SK-N-SH (cell line): ENCODE results near the gene SNX8. TPM values are rescaled to one million over a fixed set of nuclear protein-coding genes. Genes with fewer than 3 reads are reported as not detected.

Source experiments
- CTCF ChIA-PET: fragments of 300-600, 350-600 bp; formaldehyde crosslinking; extraction: SDS; loops from one replicate; lab custom pipeline; 2021; lab: Yijun Ruan, JAX
- POLR2A ChIA-PET: fragments of 350-600 bp; sonication (Branson Sonifier 250); formaldehyde crosslinking; extraction: SDS; loops from one replicate; lab custom pipeline; 2020; ENCODE audit warnings: antibody characterized with exemption, inconsistent platforms; lab: Yijun Ruan, JAX
- DNase-seq: peaks from one replicate; pipeline ENCODE4 v3.0.0; 2012
- H2AFZ ChIP-seq: fragments of 200-600 bp; sonication (generic); 2 replicates; pipeline ENCODE4 v1.8.1; 2016; ENCODE audit warnings: antibody characterized with exemption, mild to moderate bottlenecking, low read depth
- H3F3A ChIP-seq: fragments of 200-600 bp; sonication (generic); replicated peaks from 2 replicates; pipeline ENCODE3; 2016; ENCODE audit warnings: antibody characterized with exemption, mild to moderate bottlenecking; ENCODE audit not compliant: insufficient read depth
- H3K27ac ChIP-seq, 2 experiments: fragments of 200-500 bp in 1 of 2; fragments of 200-600 bp in 1 of 2; sonication (Bioruptor generic) in 1 of 2; sonication (generic), shearing (Covaris generic) in 1 of 2; 2 replicates each; pipeline versions ENCODE4 v1.5.1 to v1.6.1; 2014 to 2016; ENCODE audit warnings: low read depth in 2 of 2, inconsistent platforms in 1 of 2, low read length in 1 of 2, mild to moderate bottlenecking in 1 of 2, mixed read lengths in 1 of 2
- H3K27me3 ChIP-seq: fragments of 200-600 bp; sonication (generic), shearing (Covaris generic); 2 replicates; pipeline ENCODE4 v1.6.1; 2016; ENCODE audit warnings: mixed run types; ENCODE audit not compliant: insufficient read depth
- H3K36me3 ChIP-seq, 2 experiments: fragments of 200-500 bp in 1 of 2; fragments of 200-600 bp in 1 of 2; sonication (Bioruptor generic) in 1 of 2; sonication (generic) in 1 of 2; replicated peaks in 1 of 2; 2 replicates each; pipeline versions ENCODE3 to v1.5.1; 2014 to 2016; ENCODE audit warnings: low read length in 1 of 2, mild to moderate bottlenecking in 1 of 2; ENCODE audit not compliant: insufficient read depth in 2 of 2, control insufficient read depth in 1 of 2
- H3K4me1 ChIP-seq, 2 experiments: fragments of 200-500 bp in 1 of 2; fragments of 200-600 bp in 1 of 2; sonication (Bioruptor generic) in 1 of 2; sonication (generic), shearing (Covaris generic) in 1 of 2; 2 replicates each; pipeline versions ENCODE4 v1.5.1 to v1.6.1; 2014 to 2016; ENCODE audit warnings: low read depth in 1 of 2, low read length in 1 of 2, mixed run types in 1 of 2; ENCODE audit not compliant: insufficient read depth in 2 of 2, control insufficient read depth in 1 of 2
- H3K4me2 ChIP-seq: fragments of 200-600 bp; sonication (generic), shearing (Covaris generic); 2 replicates; pipeline ENCODE4 v1.6.1; 2017; ENCODE audit warnings: mixed run types
- H3K4me3 ChIP-seq, 2 experiments: fragments of 200-500 bp in 1 of 2; fragments of 200-600 bp in 1 of 2; sonication (Bioruptor generic) in 1 of 2; sonication (generic), shearing (Covaris generic) in 1 of 2; 2 replicates each; pipeline versions ENCODE4 v1.5.1 to v1.8.1; 2014 to 2016; ENCODE audit warnings: low read depth in 2 of 2, inconsistent platforms in 1 of 2, low read length in 1 of 2, mild to moderate bottlenecking in 1 of 2, mixed read lengths in 1 of 2, moderate library complexity in 1 of 2
- H3K79me2 ChIP-seq: fragments of 200-600 bp; sonication (generic); 2 replicates; pipeline ENCODE4 v1.8.1; 2017; ENCODE audit warnings: mild to moderate bottlenecking; ENCODE audit not compliant: insufficient read depth
- H3K9ac ChIP-seq: fragments of 200-600 bp; sonication (generic); 2 replicates; pipeline ENCODE4 v1.6.1; 2017; ENCODE audit warnings: mixed run types
- H3K9me2 ChIP-seq: fragments of 200-600 bp; sonication (generic); 2 replicates; pipeline ENCODE4 v1.6.1; 2017; ENCODE audit warnings: mixed run types
- H3K9me3 ChIP-seq: fragments of 200-600 bp; sonication (generic); 2 replicates; pipeline ENCODE4 v1.6.1; 2017; ENCODE audit warnings: mixed run types, mild to moderate bottlenecking, moderate library complexity
- H4K20me1 ChIP-seq: fragments of 200-600 bp; sonication (generic); 2 replicates; pipeline ENCODE4 v1.6.1; 2017; ENCODE audit warnings: mild to moderate bottlenecking, mixed run types; ENCODE audit not compliant: insufficient read depth
- EP300 ChIP-seq, 2 experiments: IDR thresholded peaks; 2 replicates each; pipeline versions ENCODE4 v1.4.0 to v1.6.1; 2012; ENCODE audit warnings: borderline replicate concordance in 1 of 2, low read depth in 1 of 2, low read length in 1 of 2
- FOXJ3 ChIP-seq: sonication (generic); formaldehyde crosslinking; IDR thresholded peaks from 2 replicates; pipeline ENCODE4 v1.5.1; 2020; ENCODE audit warnings: mild to moderate bottlenecking, missing genetic modification reagents
- GABPA ChIP-seq: IDR thresholded peaks from 2 replicates; pipeline ENCODE4 v1.4.0; 2012; ENCODE audit warnings: low read depth, mild to moderate bottlenecking
- GATA2 ChIP-seq: sonication (generic); formaldehyde crosslinking; IDR thresholded peaks from 2 replicates; pipeline ENCODE4 v1.5.0; 2020; ENCODE audit warnings: mild to moderate bottlenecking, missing genetic modification reagents
- JUND ChIP-seq: IDR thresholded peaks from 2 replicates; pipeline ENCODE4 v1.4.0; 2012
- MEF2A ChIP-seq: IDR thresholded peaks from 2 replicates; pipeline ENCODE4 v1.4.0; 2012; ENCODE audit warnings: low read depth, borderline replicate concordance
- NFIC ChIP-seq: IDR thresholded peaks from 2 replicates; pipeline ENCODE4 v1.4.0; 2012; ENCODE audit warnings: borderline replicate concordance
- PBX3 ChIP-seq: IDR thresholded peaks from 2 replicates; pipeline ENCODE4; 2012
- POLR2AphosphoS5 ChIP-seq: IDR thresholded peaks from 2 replicates; pipeline ENCODE4 v1.6.1; 2012; ENCODE audit warnings: low read depth, low read length
- RXRA ChIP-seq: IDR thresholded peaks from 2 replicates; pipeline ENCODE4 v1.4.0; 2012; ENCODE audit warnings: low read depth, mild to moderate bottlenecking, borderline replicate concordance
- TAF1 ChIP-seq: IDR thresholded peaks from 2 replicates; pipeline ENCODE4 v1.6.1; 2012; ENCODE audit warnings: low read depth, mild to moderate bottlenecking, low read length, moderate library complexity, borderline replicate concordance
- TCF12 ChIP-seq: IDR thresholded peaks from 2 replicates; pipeline ENCODE4 v1.4.0; 2012
- TEAD4 ChIP-seq: IDR thresholded peaks from 2 replicates; pipeline ENCODE4 v1.4.0; 2012; ENCODE audit warnings: mild to moderate bottlenecking, borderline replicate concordance; ENCODE audit not compliant: insufficient read depth
- USF2 ChIP-seq: fragments of 150-350 bp; IDR thresholded peaks from 2 replicates; pipeline ENCODE4 v1.6.1; 2017; ENCODE audit warnings: antibody characterized with exemption, low read length, low read depth, borderline replicate concordance
- WGBS: methylation state at CpG from one replicate; pipeline ENCODE4 v1.1.6; 2017; ENCODE audit warnings: low lambda C conversion rate; 5-methylcytosine and 5-hydroxymethylcytosine counted together
- polyA plus RNA-seq, 3 experiments: library from polyadenylated mRNA; depleted of rRNA; stranded (reverse); fragments of >200 nt; gene quantifications; 2 replicates each; pipeline ENCODE4 v1.2.3, GENCODE V29; 2012
- TF ChIP-seq, protein P1 (sequence below): fragments of 200-600 bp; sonication (generic); IDR thresholded peaks from 2 replicates; pipeline ENCODE4 v1.6.1; 2017; ENCODE audit warnings: antibody characterized with exemption, mild to moderate bottlenecking, moderate library complexity
- TF ChIP-seq, protein P2 (sequence below): IDR thresholded peaks from 2 replicates; pipeline ENCODE4 v1.6.1; 2012; ENCODE audit warnings: mild to moderate bottlenecking, low read depth, low read length, moderate library complexity

SNX8 gene
- polyA plus RNA-seq, 1 of the 3 experiments (the other 2 are of a cell fraction): 20.6 TPM

DNA sequence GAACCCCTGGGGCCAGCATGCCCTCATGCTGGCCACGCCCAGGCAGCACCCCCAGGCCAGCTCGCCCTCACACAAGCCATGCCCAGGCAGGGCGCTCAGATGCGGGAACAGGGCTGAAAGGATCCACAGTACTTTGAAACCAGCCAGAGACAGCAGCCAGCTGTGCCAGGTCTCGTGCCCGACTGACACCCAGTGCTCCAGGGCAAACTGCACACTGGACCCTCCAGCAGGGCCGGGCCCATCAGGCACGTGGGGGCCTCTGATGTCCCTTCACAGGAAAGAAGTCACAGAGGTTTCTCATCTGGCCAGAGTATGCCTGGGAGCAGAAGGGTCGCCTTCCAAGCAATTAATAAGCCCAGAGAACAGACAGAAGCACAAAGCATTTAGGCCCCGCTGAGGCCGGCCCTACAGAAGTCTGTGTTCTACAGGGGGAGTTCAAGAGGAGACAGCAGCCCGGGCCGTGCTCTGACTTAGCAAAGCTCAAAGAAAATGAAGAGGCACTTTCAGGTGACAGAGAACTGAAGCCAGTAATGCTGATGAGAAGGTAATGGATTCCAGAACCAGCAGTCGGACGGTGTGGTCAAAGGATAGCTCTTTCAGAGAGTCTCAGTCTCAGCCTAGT, 102.9 kb downstream of the SNX8 start:
- H3K9me2 ChIP-seq: no peaks in the 10 kb centered on the region
- CTCF ChIA-PET: interaction anchor here (1.1 to 2.5 kb wide), 4 partner anchors 8 to 548 kb away, joined by 3 to 17 read pairs (median 4); no protein-coding TSS in a partner anchor
- no peak overlapping the region for H3K9ac ChIP-seq
- no peak for TF ChIP-seq TCF12
- TF ChIP-seq JUND: no peak
- TF ChIP-seq RXRA: no peak
- TF ChIP-seq USF2: no peak
- TF ChIP-seq GABPA: no peak
- no peak for TF ChIP-seq TEAD4
- no peak for TF ChIP-seq GATA2 (CRISPR knock-in tag)
- TF ChIP-seq, protein P1, sequence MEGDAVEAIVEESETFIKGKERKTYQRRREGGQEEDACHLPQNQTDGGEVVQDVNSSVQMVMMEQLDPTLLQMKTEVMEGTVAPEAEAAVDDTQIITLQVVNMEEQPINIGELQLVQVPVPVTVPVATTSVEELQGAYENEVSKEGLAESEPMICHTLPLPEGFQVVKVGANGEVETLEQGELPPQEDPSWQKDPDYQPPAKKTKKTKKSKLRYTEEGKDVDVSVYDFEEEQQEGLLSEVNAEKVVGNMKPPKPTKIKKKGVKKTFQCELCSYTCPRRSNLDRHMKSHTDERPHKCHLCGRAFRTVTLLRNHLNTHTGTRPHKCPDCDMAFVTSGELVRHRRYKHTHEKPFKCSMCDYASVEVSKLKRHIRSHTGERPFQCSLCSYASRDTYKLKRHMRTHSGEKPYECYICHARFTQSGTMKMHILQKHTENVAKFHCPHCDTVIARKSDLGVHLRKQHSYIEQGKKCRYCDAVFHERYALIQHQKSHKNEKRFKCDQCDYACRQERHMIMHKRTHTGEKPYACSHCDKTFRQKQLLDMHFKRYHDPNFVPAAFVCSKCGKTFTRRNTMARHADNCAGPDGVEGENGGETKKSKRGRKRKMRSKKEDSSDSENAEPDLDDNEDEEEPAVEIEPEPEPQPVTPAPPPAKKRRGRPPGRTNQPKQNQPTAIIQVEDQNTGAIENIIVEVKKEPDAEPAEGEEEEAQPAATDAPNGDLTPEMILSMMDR: no peak
- TF ChIP-seq MEF2A: no peak
- no peak for TF ChIP-seq TAF1
- TF ChIP-seq, protein P2, sequence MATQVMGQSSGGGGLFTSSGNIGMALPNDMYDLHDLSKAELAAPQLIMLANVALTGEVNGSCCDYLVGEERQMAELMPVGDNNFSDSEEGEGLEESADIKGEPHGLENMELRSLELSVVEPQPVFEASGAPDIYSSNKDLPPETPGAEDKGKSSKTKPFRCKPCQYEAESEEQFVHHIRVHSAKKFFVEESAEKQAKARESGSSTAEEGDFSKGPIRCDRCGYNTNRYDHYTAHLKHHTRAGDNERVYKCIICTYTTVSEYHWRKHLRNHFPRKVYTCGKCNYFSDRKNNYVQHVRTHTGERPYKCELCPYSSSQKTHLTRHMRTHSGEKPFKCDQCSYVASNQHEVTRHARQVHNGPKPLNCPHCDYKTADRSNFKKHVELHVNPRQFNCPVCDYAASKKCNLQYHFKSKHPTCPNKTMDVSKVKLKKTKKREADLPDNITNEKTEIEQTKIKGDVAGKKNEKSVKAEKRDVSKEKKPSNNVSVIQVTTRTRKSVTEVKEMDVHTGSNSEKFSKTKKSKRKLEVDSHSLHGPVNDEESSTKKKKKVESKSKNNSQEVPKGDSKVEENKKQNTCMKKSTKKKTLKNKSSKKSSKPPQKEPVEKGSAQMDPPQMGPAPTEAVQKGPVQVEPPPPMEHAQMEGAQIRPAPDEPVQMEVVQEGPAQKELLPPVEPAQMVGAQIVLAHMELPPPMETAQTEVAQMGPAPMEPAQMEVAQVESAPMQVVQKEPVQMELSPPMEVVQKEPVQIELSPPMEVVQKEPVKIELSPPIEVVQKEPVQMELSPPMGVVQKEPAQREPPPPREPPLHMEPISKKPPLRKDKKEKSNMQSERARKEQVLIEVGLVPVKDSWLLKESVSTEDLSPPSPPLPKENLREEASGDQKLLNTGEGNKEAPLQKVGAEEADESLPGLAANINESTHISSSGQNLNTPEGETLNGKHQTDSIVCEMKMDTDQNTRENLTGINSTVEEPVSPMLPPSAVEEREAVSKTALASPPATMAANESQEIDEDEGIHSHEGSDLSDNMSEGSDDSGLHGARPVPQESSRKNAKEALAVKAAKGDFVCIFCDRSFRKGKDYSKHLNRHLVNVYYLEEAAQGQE: no peak
- no peak for TF ChIP-seq PBX3
- no peak for TF ChIP-seq NFIC
- no peak for TF ChIP-seq FOXJ3 (CRISPR knock-in tag)
- no peak for TF ChIP-seq POLR2AphosphoS5
- TF ChIP-seq EP300 (IDR thresholded peaks at IDR 0.05; ENCODE audit: borderline replicate concordance in 1 of 2, low read depth in 1 of 2, low read length in 1 of 2): no peak
- POLR2A ChIA-PET: no interaction called here
- no peak overlapping the region for H3K4me2 ChIP-seq
- no peak for DNase-seq
- no peaks in the 10 kb centered on the region for H3F3A ChIP-seq
- no peaks in the 10 kb centered on the region for H3K9me3 ChIP-seq
- WGBS: 85% methylated on average over 10 of the region's 15 CpGs
- H3K4me3 ChIP-seq: no peak overlapping the region
- H3K79me2 ChIP-seq: no peaks in the 10 kb centered on the region
- H2AFZ ChIP-seq: no peak overlapping the region
- H3K36me3 ChIP-seq: peaks cover 57 to 66% of the 10 kb centered on the region in 2 experiments
- peaks cover 0 to 8% of the 10 kb centered on the region in 2 experiments; a peak in 1 of 4 replicates for H3K4me1 ChIP-seq
- no peaks in the 10 kb centered on the region for H3K27me3 ChIP-seq
- 0 out of 2 replicates have a peak, but pooled peaks cover 5% of the 10 kb centered on the region for H4K20me1 ChIP-seq
- no peak overlapping the region; a peak in 1 of 4 replicates for H3K27ac ChIP-seq
